NCI-H1105 (cell line): ENCODE measurements around the gene SERINC5.
"Not testable (repeated sequence)": the region's sequence is repeated elsewhere in the genome, so short reads cannot be mapped to it uniquely, and the experiment has no call there.

Experiments used
- DNase-seq: peaks from one replicate; lab custom pipeline; 2025; lab: John Stamatoyannopoulos, UW

The SERINC5 gene

DNA sequence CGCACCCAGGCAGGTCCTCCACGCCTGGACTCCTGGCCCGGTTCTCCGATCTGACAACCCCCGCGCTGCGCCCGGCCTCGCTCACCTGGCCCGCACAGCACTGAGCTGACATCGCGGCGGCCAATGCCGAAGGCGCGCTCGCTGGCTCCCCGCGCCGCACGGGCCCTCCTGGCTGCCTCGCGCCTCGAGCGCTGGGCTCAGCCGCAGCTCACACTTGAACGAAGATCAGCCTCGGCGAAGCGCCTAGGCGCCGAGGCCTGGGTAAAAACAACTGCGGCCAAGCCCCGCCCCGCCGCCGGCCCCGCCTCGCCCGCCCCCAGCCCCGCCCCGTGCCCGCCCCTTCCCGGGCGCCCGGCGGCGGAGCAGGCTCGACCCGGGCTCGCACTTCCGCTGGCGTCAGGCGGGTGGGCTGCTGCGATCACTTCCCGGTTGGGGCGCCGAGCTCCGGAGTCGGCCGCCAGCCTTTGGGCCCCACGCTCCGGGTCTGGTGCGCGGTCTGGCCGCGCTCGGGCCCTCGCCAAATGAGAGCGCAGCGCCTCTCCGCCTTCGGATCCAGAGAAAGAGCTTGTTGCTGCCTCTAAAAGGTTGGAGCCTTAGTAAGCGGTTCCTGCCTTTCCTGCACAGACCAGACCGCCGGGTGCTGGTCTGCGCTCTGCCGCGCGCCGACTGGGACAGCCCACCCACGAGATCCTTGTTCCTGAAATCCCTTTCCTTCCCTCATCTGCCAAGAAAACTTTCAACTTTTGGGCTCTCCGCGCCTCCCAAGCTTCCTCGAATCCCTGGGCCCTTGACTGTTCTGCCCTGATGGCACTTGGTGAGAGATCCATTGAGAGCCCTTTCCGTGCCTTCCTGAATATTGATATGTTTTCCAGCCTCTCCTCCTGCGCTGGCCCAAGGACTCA lies at the start of gene SERINC5:
Gene SERINC5, minus strand, starts transcription at position 238 of the 902 bp plus-strand sequence. Its CDS starts 126 bp downstream, at position 112.
- no peak for DNase-seq

DNA sequence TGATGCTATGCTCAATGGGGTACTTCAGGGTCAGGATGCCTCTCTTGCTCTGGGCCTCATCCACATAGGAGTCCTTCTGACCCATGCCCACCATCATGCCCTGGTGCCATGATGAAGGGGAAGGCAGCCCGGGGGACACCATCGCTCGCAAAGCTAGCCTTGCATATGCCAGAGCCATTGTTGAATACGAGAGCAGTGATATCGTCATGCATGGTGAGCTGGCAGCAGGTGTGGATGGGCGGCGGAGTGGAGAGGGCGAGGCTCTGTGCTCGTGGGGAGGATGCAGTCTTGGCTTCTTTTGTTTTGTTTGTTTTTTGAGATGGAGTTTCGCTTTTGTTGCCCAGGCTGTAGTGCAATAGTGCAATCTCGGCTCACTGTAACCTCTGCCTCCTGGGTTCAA lies 46.8 kb upstream of the SERINC5 start:
- no peak for DNase-seq

DNA sequence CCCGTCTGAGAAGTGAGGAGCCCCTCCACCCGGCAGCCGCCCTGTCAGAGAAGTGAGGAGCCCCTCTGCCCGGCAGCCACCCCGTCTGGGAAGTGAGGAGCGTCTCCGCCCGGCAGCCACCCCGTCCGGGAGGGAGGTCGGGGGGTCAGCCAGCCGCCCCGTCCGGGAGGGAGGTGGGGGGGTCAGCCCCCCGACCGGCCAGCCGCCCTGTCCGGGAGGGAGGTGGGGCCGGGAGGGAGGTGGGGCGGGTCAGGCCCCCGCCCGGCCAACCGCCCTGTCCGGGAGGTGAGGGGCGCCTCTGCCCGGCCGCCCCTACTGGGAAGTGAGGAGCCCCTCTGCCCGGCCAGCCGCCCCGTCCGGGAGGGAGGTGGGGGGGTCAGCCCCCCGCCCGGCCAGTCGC lies 45.5 kb upstream of the SERINC5 start:
- DNase-seq, result not testable (repeated sequence)

DNA sequence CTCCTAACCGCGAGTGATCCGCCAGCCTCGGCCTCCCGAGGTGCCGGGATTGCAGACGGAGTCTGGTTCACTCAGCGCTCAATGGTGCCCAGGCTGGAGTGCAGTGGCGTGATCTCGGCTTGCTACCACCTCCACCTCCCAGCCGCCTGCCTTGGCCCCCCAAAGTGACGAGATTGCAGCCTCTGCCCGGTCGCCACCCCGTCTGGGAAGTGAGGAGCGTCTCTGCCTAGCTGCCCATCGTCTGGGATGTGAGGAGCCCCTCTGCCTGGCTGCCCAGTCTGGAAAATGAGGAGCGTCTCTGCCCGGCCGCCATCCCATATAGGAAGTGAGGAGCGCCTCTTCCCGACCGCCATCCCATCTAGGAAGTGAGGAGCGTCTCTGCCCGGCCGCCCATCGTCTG lies 44.9 kb upstream of the SERINC5 start:
- not testable (repeated sequence) for DNase-seq

DNA sequence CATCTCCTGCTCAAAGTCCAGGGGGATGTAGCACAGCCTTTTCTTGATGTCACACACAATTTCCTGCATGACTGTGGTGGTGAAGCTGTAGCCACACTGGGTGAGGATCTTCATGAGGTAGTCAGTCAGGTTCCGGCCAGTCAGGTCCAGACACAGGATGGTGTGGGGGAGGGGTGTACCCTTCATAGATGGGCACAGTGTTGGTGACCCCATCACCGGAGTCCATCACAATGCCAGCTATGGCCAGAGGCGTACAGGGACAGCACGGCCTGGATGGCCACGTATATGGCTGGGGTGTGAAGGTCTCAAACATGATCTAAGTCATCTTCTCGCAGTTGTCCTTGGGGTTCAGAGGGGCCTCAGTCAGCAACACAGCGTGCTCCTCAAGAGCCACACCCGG lies 44.3 kb upstream of the SERINC5 start:
- no peak for DNase-seq

DNA sequence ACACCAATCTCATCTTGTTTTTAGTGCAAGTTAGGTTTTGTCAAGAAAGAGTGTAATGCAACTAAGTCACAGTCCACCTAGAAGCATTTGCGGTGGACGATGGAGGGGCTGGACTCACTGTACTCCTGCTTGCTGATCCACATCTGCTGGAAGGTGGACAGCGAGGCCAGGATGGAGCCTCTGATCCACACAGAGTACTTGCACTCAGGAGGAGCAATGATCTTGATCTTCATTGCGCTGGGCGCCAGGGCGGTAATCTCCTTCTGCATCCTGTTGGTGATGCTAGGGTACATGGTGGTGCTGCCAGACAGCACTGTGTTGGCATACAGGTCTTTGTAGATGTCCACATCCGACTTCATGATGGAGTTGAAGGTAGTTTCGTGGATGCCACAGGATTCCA lies 43.8 kb upstream of the SERINC5 start:
- no peak for DNase-seq

DNA sequence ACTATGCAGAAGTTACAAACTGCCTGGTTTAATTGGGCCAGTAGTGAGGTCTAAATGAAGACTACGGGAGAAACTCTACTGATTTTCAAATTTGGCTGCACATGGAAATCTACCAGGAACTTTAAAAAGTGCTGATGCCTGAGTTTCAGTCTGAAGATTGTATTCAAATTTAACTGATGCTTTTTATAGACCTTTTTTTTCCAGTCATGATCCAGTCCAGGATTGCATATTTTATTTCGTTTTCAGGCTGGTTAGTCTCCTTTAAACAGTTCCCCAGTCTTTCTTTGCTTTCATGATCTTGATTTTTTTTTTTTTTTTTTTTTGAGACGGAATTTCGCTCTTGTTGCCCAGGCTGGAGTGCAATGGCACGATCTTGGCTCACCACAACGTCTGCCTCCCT lies 40.3 kb upstream of the SERINC5 start:
- no peak for DNase-seq

DNA sequence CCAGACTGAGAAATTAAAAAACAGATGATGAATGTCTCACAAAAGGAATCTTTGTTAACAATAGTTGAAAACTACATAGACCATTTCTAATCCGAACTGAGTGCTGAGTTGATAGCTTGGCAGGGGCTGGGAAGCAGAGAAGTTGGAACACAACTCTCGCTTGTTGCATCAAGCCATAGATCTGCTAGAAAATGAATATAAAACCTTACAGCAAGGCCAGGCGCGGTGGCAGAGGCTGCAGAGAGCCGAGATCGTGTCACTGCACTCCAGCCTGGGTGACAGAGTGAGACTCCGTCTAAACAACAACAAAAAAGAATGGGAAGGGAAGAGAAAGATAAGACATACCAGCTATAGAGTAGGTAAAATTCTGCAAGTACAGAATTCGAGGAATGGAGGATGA lies 35.9 kb upstream of the SERINC5 start:
- no peak for DNase-seq

DNA sequence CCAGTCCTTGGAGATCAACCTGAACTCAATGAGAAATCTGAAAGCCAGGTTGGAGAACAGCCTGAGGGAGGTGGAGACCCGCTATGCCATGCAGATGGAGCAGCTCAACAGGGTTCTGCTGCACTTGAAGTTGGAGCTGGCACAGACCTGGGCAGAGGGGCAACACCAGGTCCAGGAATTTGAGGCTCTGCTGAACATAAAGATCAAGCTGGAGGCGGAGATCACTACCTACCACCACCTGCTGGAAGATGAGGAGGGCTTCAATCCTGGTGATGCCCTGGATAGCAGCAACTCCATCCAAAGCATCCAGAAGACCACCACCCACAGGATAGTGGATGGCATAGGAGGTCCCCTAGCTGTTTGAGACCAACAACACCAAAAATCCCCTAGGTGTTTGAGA lies 33.5 kb upstream of the SERINC5 start:
- DNase-seq, result no peak

DNA sequence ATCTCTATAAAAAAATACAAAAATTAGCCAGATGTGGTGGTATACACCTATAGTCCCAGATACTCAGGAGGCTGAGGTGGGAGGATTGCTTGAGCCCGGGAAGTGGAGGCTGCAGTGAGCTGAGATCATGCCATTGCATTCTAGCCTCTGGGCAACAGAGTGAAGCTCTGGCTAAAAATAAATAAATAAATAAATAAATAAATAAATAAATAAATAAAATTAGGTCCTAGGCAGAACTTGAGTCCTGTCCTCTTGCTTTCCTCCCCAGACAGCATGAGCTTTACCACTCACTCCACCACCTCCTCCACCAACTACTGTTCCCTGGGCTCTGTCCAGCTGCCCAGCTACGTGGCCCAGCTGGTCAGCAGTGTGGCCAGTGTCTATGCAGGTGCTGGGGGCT lies 32.3 kb upstream of the SERINC5 start:
- DNase-seq, result no peak

DNA sequence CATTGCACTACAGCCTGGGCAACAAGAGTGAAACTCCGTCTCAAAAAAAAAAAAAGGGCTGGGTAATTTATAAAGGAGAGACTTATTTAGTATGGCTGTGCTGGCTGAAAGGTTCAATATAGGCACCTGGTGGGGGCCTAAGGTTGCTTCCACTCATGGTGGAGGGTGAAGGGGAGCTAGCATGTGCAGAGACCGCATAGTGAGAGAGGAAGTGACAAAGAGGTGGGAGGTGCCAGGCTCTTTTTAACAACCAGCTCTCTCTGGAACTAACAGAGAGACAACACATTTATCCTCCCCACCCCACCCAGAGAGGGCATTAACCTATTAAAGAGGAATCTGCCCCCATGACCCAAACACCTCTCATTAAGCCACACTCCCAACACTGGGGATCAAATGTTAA lies 28.9 kb upstream of the SERINC5 start:
- no peak for DNase-seq

DNA sequence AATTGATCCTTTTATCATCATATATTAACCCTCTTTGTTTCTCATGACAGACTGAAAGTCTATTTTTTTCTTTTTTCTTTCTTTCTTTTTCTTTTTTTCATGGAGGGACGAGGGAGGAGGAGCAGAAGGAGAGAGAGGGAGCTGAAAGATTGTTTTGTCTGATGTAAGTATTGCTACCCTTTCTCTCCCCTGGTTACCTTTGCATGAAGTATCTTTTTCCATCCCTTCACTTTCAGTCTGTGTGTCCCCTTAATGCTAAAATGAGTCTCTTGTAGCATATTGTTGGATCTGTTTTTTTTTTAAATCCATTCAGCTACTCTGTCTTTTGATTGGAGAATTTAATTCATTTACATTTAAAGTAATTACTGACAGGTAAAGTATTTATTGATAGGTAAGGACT lies 27.5 kb upstream of the SERINC5 start:
- no peak for DNase-seq

DNA sequence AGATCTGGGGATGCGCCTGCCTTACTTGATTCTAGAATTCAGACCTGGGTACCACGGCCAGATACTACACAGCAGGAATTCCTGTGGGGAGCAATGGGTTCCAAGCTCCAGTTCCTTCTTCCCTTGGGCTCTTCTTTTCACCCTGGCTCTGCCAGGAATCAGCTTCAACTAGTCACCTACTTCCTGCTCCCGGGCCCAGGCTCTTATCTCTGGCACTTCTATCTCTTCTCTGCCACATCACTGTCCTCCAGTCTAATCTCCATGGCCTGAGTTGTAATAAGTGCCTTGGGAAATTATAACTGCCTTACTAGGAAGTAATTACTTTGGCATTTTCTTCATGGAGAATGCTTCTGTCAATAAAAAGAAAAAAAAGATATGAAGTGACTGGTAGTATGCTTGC lies 26.2 kb upstream of the SERINC5 start:
- DNase-seq, result no peak

DNA sequence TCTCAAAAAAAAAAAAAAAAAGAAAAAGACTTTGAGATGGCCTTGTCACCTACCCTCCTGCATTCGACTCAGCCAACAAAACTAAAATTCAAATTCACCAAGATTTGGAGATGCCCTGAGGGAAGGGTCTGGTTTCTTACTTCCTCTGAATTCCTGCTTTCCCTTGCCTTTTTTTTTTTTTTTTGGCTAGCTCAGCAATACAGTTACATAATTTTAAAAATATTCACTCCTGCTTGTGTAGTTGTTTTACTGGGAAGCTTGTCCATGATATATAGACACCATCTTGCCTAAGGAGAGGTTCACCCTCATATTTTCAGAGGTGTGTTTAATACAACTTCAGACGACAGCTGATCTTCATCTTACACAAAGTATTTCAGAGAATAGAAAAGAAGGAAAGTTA lies 21.3 kb upstream of the SERINC5 start:
- DNase-seq, result no peak

DNA sequence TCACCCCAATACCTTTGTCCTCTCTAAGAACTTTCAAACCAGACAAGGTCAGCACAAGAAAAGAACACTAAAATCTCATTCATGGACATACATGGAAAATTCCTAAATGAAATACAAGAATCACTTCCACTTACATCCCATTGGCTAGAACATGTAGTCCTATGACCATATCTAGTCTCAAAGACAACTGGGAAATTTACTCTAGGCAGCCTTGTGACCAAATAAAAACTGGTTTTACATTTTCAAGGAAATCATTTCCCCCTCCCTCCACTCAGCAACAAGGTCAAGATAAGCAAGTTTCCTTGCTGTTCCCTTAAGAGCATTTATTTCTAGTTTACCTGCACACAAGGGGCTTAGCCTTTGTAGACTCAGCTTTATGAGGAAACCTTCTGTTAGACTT lies 20.3 kb upstream of the SERINC5 start:
- no peak for DNase-seq

DNA sequence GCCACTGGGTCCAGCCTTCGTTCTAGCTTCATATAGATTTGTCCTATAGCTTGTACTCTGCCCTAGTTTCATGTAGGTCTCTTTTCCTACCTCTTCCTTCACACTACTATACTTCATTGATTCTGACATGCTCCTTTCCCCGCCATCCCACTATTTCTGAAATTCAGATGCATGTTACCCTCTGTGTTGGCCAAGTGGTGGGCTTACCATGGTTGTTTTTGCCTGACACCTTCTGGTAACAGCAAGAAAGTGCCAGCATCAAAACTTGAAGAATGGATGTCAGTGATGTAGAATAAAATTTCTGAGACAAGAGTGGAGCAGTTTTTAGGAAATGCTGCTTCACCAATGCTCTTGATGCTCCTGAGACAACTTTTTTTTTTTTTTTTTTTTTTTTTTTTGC lies 19.5 kb upstream of the SERINC5 start:
- no peak for DNase-seq

DNA sequence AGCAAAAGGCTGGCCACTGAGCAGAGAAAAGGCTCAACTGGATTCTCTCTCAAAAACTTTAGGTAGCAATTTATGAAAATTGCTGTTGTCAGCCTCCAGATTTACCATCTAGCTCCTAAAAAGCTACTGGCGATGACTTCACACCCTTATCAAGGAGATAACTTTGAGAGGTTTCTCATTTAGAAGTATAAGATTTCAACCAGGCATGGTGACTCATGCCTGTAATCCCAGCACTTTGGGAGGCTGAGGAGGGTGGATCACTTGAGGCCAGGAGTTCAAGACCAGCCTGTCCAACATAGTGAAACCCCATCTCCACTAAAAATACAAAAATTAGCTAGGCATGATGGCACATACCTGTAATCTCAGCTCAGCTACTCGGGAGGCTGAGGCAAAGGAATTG lies 14.7 kb upstream of the SERINC5 start:
- not testable (repeated sequence) for DNase-seq

DNA sequence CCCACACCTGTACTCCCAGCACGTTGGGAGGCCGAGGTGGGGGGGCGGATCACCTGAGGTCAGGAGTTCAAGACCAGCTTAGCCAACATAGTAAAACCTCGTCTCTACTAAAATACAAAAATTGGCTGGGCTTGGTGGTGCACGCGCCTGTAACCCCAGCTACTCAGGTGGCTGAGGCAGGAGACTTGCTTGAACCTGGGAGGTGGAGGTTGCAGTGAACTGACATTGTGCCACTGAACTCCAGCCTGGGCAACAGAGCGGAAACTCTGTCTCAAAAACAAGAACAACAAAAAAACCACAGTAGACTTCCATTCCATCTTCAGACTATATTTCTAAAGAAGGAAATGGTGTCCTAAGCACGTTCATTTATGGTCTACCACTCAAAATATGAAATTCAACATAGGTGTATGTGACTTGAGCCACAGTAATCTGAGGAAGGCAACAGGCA lies 14.2 kb upstream of the SERINC5 start:
- no peak for DNase-seq

DNA sequence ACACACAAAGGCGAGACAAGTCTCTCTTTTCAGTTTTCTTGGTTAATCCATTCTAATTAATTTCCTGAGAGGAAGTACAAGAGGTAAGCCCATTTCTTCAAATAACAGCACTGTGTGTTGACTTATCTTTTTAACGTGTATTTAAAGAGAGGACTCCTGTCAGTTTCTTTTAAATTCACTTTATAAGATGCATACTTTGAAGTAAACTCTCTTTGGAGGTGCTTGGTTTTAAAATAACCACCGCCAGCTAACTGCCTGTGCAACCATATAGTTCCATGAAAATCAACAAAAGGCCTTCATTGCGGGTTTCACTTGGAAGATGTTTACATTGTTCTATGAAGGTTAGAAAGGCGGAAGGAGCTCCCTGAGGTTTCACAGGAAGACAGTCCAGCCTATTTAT lies 13.1 kb upstream of the SERINC5 start:
- no peak for DNase-seq

DNA sequence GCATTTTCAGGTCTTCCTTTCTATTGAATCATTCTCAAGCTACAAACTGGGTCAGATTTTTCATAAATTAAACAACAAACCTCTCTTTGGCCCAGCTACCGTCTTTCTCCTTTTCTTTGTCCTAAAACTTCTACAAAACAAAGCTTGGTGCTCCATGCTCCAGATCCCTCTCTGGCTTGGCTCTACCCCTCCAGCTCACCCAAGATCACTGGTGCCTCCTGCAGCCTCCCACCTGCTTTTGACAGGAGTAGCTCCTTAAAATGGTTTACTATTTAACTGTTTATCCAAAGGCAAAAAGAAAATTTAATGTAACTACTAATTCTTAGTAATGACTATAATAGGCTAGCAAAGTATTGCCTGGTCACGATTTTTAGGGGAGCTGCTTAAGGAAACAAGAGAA lies 10.7 kb upstream of the SERINC5 start:
- DNase-seq, result no peak

DNA sequence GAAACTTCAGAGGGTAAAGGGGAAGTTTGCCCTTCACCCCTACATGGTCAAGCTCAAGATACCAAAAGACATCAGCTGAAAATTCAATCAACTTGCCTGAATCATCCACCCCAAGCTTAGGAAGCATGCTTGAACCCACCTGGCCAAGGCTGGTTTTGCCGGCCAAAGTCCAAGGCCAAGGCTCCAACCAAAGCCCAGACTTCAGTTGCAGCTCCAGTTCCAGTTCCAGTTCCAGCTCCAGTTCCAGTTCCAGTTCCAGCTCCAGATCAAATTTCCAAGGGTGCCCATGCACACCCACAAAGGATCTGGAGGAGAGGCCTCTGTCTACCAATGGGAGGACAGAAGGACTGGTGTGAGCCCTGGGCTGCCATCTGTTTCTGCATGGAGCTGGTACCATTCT lies 4.6 kb upstream of the SERINC5 start:
- DNase-seq, result no peak

DNA sequence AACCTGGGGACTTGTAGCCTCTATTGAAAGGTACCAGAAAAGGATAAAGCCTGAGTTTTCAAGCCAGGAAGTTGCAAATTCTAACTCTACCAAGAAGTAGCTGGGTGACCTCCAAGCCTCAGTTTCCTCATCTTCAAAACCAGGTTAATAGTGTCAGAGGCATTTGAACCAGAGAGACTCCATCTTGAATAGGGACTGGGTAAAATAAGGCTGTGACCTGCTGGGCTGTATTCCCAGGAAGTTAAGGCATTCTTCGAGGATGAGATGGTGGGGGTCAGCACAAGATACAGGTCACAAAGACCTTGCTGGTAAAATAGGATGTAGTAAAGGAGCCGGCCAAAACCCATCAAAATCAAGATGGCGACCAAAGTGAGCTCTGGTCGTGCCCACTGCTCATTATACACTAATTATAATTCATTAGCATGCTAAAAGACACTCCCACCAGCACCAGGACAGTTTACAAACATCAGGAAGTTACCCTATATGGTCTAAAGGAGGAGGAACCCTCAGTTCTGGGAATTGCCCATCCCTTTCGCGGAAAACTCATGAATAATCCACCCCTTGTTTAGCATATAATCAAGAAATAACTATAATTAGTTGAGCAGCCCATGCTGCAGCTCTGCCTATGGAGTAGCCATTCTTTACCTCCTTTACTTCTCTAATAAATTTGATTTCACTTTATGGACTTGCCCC lies 3.8 kb upstream of the SERINC5 start:
- no peak for DNase-seq

DNA sequence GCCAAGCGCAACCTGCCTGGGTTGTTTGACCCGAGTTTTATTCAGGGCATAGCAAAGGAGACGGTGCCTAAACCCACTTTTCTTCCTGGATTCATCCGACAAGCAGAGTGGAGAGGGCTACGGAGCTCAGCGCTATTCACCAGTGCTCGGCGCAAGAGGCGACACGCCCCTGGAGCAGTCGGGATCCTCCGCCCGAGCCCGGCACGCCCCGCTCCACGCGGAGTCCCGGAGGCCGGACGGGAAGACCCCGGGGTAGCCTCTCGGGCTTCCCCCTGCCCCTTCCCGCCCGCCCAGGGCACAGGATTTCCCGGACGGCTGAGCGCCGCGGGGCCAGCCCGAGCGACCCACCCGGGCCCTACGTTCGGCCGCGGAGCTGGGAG lies 427 bp downstream of the SERINC5 start:
- no peak for DNase-seq
